Hematopoietic multipotent progenitor cell treated with erythropoietin and hydrocortisone succinate and interleukin-3 and kit ligand, for 8 days (in vitro differentiated cells): Measurements from ENCODE around the gene ASB10.

ENCODE experiments used
- DNase-seq: peaks from one replicate; pipeline ENCODE4 v3.0.0-alpha.2; 2015

ASB10 gene

DNA sequence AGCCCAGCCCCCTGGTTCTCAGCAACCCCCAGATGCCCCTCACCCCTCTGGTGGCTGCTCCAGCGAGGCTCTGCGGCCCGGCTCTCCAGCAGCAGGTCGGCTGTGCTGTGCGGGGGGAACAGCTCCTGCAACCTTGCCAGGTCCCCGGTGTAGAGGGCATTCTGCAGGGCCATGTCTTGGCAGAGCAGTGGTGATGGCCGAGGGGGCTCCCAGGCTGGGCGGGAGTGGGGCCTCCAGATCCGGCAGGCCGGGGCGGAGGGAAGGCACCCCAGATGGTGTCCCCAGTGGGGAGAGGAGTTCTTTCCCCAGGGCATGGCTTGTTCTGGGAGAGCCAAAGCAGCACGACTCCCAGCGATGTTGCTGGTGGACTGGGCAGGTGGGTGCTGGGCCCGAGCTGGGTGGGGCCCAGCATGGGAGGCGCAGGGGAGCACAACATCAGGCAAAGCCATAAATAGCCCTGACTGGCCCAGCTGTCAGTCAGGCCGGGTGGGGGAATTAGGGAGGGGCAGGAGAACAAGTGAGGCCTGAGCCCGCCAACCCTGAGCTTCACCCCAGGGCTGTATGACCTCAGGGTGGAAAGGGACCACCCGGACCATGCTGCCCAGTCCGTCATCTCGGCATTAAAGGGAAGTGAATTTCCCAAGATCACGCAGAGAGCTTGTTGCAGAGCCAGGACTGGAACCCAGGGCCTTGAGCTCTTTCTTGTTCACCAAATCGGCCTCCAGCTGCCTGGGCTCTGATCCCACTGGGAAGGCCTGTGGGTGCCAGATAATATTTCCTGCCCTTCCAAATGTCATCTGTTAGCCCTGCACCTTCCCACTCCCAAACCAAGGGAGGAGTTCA lies 580 bp upstream of the ASB10 start:
- no peak for DNase-seq

GRCh38 chr7:151185762-151186639 lies 1.0 kb downstream of the ASB10 start:
- no peak for DNase-seq

- DNase-seq: no peak
Measured at GRCh38 chr7:151181011-151181431, 6.0 kb downstream of the ASB10 start.

DNA sequence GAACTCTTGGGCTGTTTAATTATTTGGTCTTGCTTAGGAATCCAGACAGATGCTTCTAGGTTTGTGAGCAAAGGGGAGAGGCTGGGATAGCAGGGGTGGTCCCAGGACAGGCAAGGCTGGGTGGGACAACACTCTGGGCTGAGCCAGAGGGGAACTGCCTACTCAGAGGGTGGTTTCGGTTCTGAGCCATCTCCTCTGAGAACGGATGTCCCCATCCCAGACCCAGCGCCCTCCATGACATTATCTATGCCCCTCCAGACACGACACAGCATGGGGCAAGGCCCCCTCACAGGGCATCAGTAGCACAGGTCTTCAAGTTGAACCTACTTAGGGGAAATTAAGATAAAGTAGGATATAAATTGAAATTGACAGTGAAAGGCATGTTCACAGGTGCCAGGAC lies 7.1 kb downstream of the ASB10 start:
- DNase-seq: no peak

DNA sequence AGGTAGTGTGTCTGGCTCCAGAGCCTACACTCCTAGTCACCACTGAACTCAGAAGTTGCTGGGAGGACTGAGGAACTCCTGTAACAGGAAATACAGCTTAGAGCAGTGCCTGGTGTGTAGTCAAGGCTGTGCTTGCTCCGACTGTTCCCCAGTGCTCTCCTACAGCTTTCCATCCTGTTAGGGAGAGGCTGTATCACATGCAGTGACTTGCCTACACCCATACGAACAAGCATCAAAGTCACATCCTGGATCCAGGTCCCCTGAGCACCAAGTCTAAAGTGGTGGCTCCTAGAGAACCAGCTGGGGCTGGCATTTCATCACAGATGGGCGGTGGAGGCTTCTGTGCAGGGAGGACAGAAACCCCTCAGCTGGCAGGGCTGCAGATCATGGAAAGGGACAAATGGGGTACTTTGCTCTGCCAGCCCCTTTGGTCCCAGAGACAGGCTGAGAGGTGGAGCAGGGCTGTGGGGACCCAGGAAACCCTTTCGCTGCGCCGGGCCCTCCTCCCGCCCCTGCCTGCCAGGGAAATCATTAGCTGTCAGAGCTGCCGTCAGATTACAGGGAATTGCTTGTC lies 7.7 kb downstream of the ASB10 start:
- no peak for DNase-seq

- no peak for DNase-seq
Measured at GRCh38 chr7:151178831-151179230, 8.2 kb downstream of the ASB10 start.

- DNase-seq: no peak
Measured at GRCh38 chr7:151178236-151178635, 8.8 kb downstream of the ASB10 start.

DNA sequence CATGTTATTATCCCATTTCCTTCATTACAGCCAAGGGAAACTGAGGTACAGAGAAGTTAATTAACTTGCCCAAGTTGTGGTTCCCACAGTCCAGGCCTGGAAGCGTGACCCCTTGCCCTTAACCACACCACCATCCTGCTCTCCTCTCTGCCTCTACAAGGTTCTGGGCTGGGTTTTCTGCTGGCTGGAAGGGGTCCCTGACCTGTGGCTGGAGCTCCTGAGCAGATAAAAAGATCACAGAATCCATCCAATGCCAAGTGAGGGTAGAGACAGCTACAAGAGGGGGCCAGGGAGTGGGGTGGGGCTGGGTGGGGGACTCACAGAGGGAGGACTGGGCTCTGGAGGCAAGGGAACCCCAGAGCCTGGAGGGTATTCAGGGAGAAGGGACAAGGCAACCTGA lies 9.7 kb downstream of the ASB10 start:
- no peak for DNase-seq

DNA sequence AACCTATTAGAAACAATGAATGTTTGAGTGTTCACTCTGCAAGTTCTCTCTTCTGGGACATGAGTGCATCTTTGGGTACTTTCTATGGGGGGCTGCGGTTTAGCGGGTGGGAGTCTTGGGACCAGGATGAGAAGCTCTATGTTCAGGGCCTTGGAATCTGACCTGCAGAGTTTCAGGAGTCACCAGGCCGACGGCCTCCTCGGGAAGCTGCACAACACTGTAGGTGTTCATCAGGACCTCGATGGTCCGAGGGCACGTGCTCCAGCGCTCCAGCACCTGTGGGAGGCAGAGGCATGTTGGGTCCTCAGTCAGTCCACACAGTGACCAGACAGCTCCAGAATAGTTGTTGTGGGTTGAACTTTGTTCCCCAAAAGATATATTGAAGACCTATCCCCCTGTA lies 10.6 kb downstream of the ASB10 start:
- no peak for DNase-seq

DNA sequence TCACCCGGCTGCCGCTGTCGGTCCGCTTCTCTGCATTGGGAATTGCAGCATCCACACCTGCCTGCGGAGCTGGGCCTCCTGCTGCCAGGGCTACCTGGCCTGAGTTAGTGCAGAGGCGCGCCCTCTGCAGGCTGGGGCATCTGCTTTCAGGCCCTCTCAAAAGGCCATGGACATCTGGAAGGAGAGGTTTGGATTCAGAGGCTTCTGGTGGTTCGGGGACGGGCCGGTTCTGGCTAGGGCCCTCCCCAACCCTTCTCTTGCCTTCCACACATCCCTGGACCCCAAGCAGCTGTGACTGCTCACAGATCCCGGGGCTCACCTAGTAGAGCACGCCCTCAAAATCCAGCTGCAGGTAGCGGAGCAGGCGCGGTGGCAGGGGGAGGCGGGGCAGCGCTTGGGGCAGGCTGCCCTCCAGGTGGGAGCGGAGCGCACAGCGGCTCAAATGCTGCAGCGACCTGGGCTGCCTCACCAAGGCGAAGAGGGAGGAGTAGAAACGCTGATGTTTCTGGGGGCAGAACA lies 11.2 kb downstream of the ASB10 start:
- no peak for DNase-seq

- DNase-seq: no peak
Measured at GRCh38 chr7:151175047-151175792, 11.8 kb downstream of the ASB10 start.

DNA sequence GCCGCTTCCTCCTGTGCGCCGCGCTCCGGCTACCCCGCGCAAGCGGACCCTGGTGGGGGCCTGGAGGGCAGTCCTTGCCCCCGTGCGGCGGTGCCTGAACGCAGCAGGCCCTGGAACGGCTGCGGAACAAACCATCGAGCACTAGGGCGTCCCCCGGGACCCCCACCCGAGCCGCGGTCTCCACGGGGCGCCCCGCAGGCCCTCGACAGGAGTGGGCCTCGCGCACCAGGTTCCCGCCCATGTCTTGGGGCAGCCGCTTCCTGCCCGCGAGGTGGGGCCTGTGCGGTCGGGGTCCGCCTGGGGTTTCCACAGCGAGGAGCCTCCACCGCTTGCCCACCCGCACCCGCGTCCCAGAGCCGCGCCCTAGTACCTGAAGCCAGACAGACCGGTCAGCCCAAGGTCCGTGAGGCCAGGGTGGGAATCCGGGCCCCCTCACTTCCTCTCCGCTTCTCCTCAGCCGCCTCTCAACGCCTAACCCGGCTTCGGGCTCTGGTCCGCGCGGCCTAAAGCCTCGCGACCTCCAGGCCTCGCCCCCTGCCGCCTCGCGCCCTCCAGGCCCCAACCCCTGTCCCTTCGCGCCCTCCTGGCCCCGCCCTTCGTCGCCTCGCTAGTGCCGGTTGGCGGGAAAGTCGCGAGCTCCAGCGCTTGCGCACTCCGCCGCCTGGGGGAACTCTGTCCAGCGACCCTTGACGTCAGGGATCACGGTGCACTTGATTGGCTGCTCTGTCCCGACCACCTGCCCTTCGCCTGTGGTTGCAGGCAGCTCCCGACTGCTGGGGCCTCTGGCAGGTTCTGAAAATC lies 12.6 kb downstream of the ASB10 start:
- DNase-seq: peak; percentile 20

DNA sequence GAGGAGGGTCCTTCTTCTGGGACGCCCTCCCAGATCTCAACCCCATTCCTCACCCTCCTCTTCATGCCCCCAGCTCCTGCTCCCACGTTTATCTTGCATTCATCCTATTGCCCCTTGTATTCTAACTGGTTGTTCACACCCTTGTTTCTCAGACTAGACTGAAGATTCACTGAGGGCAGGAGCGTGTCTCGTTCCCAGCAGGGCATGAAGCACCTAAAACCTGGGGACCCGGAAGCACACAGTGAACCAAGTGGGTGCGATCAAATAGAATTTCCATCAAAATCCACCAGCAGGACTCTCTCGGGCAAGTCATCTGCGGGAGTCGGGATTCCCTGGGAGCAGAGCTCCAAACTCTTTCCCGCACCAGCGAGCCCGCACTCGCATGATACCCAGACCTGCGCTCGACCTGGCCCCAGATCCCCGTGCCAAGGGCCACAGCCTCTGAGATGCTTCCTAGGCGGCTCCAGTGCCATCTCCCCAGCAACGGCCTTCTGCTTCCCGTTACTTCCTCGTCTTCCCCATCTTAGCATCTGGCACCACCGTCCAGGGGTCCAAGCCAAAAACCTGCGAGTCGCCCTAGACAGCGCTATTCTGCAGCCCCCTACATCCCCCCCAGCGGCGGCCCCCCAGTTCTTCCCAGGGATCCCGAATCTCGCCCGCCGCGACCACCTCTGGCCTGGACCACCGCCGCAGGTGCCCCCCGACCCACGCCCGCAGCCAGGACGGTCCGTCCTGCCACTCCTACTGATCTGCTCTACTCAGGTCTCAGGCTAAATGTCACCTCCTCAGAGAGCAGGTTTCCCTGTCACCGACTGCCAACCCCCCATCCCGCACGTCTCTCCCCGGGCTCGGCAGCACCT lies 13.4 kb downstream of the ASB10 start:
- no peak for DNase-seq

DNA sequence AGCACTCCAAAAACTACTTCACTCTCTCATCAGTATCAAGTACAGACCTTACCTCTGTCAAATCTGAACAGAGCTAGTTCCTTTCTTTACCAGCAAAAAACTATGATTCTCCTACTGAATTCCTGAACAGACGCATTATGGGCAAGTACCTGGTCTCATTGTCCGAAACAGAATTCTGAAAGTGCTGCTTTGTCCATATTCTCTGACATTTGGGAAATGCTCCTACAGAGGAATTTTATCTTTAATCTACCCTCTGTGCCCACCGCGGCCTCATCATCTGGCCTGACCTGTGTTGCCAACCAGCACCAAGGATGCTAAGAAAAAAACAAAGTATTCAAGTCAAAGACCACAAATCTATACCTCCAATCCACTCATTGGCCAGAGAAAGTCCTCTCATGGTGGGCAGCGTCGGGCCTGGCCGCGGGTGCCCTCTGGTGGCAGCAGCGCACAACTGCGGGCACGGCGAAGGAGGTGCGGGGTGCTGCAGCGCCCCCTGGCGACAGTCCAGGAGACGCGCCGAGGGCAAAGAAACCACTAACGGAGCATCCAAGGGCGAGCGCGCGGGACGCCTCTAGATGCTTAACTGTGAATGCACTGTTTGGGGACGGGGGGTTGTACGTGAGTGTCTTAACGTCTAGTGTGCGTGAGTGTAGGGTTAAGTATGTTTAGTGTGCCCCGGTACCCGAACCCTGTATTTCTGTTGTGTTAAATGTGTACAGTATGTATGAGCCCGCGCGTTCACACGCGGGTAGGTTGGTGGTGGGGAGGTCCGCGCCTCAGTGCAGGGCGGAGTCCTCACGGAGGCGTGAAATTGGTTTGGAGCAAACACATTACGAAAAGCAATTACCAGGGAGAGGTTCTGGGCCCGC lies 14.5 kb downstream of the ASB10 start:
- peak; percentile 75 for DNase-seq

DNA sequence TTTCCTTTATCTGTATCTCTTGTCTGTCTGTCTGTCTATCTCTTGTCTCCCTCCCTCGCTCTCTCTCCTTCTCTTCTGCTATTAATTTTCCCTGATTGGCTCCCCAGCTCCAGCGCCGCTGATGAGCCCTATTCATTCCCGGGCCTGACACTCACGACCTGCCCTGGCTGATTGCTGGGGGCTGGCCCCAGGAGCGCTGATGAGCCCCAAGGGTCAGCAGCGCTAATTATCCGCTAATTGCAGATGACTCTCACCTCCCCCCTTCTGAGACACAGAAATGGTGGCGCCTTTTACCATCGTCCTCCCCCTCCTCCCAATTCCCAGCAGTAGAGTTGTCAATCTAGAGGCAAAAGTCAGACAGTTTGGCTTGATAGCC lies 18.3 kb downstream of the ASB10 start:
- no peak for DNase-seq

DNA sequence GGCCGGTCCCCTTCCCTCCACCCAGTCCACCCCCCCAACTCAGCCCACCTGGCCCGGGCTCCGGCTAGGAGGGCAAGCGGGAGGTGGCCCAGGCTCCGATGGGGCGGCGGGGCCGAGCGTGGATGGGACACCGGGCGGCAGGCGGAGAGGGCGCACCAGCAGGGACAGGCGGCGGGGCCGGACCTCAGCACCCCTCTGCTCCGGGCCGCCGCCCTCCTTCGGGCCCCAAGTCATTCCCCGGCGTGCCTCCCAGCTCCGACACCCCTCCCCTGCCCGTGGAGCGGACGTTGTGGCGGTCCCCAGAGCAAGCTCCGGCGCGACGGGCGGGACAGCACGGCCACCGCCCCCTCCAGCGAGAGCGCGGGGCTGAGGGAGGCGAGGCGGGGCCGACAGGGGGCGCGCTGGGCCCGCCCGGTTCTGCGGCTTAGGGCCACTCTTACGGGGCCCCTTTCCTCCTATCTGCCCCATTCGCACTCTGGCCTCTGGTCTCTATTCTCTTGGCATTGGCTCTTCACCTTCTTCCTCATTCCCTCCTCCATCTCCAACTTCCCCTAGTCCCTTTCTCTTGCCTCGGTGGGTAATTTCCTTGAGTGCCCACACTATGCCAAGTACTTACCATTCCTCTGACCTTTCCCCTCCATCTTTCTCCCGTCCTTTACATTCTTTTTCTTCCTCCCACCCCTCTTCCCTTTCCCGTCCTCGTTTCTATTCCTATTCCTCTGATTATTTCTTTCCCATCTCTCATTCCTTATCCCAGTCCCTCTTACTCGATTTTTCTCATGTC lies 18.9 kb downstream of the ASB10 start:
- DNase-seq: peak; percentile 41

DNA sequence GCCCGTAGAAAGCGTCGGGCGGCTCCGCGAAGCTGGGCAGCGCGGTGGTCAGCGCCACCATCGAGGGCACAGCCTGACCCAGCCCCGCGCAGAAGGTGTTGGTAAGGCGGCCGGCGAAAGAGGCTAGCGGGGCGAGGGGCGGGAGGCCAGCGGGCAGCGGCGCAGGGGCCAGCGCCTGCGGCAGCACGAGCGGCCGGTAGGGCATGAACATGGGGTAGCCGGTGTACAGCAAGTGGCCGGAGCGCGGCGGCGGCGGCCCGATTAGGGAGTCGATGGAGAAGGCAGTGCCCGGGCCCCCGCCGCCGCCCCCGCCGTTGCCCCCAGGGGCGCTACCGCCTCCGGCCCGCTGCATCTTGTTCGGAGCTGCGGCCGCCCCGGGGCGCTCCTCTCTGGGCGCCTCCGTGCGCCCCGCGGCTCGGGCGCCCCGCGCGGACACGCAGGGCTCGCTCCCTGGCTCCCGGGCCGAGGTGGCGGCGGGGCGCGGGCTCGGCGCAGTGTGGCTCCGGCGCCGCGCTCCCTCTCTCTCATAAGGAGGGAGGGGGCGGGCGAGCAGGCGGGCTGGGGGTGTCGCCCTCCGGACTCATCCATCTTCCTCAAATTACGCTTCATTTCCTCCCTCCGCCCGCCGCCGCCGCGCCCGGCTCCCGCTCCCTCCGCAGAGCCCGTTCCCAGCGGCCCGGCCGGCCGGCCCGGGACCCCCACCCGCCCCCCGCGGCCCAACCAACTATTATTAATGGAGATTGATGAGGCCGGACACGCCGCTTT lies 19.7 kb downstream of the ASB10 start, which contains the start of gene GBX1:
TSS of gene GBX1 (minus strand) at position 498 of the 765 bp plus-strand sequence. CDS start at position 352, 146 bp downstream.
- DNase-seq: no peak

DNA sequence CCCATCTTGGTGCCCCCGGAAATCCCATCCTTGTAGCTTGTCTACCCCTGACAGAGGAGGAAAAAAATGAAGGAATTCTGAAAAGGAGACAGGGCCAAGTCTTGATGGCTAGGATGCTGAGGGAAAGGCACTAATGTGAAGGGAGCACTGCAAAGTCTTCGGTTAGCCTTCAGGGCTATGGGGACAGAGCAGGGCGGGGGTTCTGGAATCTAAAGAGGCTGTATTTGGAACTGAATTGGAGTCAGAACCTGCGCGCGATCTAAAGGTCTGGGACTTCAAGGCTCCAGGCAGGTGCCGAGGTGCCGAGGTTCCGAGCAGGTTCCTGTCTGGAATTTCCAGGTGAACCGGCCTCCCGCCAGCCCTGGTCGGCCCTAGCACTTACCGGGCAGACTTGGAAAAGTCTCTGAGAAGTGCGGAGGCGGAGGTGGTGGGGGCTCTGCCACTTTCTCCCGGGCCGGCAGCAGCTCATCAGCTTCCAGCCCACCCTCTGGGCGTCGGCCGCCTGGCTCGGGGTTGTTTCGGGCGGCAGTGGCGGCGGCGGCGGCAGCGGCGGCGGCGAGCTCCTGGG lies 20.3 kb downstream of the ASB10 start:
- no peak for DNase-seq
